Inflammatory macrophage treated with lipopolysaccharide for 4 hours (primary cell): ENCODE measurements around the gene ISG20.
A peak's percentile ranks its signal among the peaks of the same experiment; 100 is the strongest.

ENCODE experiments used
- DNase-seq: peaks from one replicate; pipeline ENCODE4 v3.0.0-alpha.2; 2020

The ISG20 gene

GRCh38 chr15:88655103-88655553, 16.3 kb downstream of the ISG20 start:
- no peak for DNase-seq

DNA sequence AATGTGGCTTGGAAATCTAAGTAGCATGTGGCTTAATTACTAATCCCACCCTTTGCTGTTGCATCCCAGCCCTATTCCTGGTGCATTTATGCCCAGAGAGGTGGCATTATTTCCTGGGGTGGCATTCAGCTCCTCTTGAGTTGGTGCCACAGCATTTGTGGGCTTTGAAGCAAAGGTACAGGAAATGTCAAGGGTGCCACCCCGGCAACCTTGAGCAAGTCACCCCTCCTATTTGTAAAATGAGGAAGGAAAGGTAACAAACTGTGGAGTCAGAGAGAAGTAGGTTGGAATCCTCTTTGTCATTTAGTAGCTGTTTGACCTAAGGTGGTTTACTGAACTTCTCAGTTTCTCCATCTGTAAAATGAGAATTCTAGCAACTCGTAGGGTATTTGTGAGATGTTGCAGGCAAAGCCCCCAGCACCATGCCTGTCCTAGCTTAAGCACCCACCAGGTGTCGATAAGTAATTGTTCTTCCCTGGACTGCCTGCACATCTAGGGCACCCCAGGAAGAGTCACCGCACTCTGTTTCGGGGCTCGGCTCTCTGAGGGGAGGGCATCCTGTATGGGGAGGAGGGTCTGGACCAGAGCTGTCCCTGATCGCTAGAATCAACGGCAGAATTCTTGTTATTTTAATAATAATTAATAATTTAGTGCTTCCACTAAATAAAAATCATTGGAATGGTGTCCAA, 17.1 kb downstream of the ISG20 start:
- no peak for DNase-seq

DNA sequence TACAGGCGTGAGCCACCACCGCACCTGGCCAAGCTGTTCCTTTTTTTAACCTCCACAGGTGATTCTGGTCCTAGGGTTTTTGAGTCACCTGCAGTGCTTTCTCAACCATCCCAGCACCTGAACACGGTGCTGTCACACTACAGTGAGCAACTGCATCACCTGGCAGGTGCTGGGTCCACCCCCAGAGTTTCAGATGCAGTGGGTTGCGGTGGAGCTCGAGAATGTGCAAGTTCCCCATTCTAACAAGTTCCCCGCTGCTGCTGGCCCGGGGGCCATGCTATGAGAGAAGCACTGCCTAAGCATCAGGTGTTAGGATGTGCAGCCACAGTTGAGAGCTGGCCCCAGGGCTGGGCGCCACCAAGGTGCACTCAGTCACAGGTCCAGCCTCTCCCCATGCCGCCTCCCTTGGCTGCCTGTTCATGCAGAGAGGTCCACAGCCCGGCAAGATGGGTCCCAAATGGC, 18.0 kb downstream of the ISG20 start:
- DNase-seq = no peak

- peak; percentile 40 for DNase-seq
Measured at GRCh38 chr15:88657326-88658069, 18.7 kb downstream of the ISG20 start.

DNA sequence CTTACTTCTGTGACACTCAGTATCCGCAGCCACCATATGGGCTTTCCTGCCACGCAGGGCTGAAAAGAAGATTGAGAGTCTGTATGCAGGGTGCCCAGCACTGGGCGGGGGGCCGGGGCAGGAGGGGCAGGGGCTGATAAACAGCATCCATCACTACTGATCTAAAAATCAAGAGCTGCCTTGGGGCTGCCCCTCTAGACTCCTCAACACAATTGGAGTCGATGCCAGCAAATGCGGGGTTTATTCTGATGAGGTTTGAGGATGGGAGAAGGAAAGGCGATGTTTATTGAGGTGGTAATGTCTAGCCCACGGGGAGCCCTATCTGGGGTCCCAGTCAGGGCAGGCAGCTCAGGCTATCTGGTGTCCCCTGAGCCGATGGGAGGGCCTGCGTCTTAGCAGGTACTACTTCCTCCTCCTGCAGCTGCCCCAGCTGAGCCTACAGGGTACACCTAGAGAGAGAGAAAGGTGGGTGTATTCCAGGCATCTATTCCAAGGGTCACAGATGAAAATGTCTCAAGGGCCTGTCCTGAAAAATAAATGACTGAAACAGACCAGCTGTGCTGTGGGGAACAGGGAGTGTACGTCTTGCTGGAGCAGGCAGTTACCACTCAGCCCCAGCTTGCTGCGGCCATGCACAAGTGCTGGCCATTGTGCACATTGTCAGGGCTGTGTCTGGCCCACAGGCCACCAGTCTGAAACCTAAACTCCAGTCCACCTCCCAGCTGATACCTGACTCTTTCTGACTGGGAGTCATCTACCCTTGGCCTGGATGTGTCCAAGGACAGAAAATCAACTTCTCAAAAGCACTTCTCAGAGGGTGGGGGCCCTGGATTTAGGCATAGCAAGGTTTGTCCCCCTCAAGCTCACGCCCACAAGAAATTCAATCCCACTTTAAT, 19.5 kb downstream of the ISG20 start:
- no peak for DNase-seq

- DNase-seq = no peak
Measured at GRCh38 chr15:88658972-88659931, 20.4 kb downstream of the ISG20 start.

DNA sequence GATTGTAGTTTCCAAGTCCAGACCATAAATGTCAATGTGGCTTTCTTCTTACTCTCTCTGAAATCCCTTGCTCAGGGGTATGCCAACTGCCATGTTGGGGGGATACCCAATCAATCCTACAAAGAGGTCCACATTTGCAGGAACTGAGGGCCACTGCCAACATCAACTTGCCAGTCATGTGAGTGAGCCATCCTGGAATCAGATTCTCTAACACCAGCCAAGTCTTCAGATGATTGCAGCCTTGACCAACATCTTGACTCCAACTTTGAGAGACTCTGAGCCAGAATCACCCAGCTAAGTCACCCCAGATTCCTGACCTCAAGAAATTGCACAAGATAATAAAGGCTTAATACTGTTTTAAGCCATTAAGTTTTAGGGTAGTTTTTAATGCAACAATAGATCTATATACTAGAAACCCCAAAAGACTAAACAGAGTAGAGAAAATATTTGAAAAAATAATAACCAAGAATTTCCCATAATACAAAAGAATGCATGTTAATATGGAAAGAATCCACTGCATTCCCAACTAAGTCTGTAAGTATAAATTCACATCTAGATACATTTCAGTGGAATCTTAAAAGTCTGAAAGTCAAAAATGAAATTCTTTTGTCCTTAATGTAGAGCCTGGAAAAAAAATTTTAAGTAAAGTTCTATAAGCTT, 22.4 kb downstream of the ISG20 start:
- DNase-seq = no peak

DNA sequence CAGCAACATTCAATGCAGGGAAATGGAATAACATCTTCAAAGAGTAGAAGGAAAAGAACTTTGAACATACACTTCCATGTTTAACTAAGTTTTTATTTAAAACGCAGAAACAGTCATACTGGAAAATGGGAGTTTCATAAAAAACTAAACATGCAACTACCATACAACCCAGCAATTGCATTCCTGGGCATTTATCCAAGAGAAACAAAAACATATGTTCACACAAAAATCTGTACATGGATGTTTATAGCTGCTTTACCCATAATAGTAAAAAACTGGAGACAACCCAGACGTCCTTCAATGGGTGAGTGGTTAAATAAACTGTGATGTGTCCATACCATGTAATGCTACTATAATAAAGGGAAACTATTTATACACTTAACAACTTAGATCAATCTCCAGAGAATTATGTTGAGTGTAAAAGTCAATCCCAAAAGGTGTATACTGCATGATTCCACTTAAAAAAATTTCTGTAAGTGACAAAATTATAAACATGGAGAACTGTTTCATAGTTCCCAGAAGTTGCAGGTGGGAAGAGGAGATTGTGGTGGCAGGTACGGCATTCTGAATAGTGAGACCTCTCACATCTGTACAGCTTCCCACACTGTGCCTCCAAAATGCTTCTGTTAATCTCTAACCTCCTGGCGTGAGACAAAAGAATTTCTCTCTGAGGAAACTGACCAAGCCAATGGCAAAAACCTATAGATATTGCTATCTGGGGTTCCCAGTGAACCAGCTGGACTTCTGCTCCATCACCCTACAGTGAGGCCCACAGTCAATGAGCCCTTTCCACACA, 23.1 kb downstream of the ISG20 start:
- no peak for DNase-seq

- no peak for DNase-seq
Measured at GRCh38 chr15:88663141-88663621, 24.4 kb downstream of the ISG20 start.

DNA sequence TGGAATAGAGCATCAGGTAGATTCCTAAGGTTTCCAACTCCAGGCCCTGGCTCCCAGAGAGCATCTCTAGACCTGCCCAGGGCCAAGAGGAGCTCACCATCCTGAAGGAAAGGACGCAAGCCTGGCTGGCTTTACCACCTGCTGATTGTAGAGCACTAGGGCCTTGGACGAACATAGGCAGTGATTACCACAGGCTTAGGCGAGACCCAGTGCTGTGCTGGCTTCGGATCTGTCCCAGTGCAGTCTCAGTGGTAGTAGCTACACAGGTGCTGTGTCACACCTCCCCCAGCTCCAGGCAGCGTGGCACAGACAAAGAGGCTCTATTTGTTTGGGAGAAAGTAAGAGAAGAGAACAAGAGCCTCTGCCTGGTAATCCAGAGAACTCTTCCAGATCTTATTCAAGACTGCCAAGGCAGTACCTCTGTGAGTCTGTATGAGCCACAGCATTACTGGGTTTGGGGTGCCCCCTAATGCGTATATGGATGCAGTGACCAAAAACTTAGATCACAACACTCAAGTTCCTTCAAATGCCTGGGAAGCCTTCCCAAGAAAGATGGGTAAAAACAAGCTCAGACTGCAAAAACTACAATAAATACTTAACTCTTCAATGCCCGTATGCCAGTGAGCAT, 25.4 kb downstream of the ISG20 start:
- no peak for DNase-seq

GRCh38 chr15:88674661-88675060, 35.8 kb downstream of the ISG20 start:
- no peak for DNase-seq

GRCh38 chr15:88678755-88679154, 39.9 kb downstream of the ISG20 start:
- DNase-seq = no peak

DNA sequence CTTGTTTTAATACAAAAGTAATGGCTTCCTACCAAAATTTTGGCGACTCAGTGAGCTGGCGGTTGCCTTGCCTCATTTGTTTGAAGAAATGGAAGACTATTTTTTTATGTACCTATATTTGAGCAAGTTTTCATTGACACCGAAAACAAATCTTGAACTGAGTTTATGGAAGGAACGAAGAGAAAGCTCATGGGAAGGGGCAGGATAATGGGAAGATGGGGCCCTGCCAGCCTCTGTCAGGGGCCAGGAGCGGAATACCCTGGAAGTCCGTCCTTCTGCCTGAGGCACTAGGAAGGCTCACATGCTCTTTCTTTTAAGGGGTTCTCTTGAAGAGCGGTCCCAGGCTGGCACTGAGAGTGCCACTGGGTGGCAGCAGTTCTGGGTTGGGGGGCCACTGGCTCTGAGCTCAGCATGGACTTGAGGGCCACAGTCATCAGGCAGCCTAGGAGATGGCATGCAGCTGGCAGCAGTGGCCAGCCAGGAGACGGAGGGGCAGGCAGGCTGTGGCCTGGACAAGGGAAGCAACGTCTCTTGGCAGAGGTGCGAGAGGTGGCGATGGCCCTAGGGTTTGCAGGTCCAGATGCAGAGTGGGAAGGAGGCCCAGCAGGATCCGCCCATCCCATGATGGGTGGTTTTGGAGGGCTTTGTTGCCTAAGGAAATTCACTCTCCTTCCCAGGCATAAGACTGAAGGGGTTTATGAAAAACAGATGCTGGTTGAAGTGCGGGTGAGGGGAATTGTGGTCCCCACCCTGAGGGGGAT, 41.6 kb downstream of the ISG20 start:
- no peak for DNase-seq

- DNase-seq = no peak
Measured at GRCh38 chr15:88681610-88682221, 42.9 kb downstream of the ISG20 start.

DNA sequence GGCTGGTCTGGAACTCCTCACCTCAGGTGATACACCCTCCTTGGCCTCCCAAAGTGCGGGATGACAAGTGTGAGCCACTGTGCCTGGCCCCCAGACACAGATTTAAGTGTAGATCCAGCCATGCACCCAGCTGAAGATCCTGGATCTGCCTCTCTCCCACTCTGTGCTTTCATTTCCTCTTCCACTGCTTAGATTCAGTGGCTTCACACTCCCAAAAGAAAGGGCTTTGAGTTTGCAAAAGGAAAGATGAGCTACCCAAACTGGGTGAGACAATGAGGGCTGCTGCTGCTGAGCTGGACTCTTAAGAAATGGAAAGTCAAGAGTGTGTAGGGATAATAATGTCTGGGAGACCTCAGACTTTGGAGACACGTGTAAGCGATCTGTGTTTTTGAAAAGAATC, 45.5 kb downstream of the ISG20 start:
- no peak for DNase-seq

- DNase-seq = no peak
Measured at GRCh38 chr15:88686166-88686565, 47.4 kb downstream of the ISG20 start.

DNA sequence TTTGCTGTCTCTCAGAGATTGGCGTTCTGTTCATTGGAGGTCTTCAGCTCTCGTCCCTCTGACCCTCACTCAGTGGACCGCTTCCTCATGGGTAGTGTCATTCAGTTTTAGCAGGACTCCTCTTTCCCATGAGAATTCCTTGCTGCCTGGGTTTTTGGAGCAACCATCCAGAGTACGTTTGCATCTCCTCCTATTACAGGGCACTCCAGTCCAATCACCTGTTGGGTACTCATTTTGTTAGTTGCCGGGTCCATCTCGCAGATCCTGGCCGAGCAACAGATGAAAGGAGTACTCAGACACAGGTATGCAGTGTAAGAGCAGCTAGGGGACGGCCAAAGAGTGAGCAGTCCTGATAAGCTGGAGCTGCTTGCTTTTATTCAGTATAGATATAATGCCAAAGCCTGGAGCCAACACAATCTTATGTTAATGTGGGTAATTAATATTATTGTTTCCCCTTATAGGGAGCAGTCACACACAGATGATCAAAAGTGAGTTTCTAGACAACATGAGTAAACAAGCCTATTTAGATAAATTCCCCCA, 49.6 kb downstream of the ISG20 start:
- DNase-seq = no peak

- DNase-seq = no peak
Measured at GRCh38 chr15:88690331-88690730, 51.5 kb downstream of the ISG20 start.

DNA sequence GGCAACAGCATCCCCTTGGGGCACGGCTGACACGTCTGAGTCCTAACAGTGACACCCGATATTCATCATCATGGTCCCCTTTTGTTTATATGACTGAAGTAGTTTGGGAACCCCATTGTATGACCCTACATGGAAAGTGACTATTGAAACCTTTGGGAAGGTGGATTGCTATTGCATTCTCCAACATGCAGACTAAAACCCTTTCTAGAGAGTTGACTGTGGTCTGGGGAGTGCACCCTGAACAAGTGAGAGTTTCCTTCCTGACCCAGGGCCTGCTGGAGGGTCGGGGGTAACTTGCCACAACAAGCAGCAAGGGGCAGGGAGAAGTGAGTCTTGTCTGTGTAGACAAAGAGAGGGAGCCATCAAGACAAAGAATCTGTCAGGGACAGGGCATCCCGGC, 54.4 kb downstream of the ISG20 start:
- DNase-seq = no peak
